ENCODE results near the gene ITCH. TPM values are rescaled to one million over a fixed set of nuclear protein-coding genes. Genes with fewer than 3 reads are reported as not detected.
"Not testable (repeated sequence)": the region's sequence is repeated elsewhere in the genome, so short reads cannot be mapped to it uniquely, and the experiment has no call there.

ITCH gene
- total RNA-seq, 1 donor from 2014 or later = 54.8 TPM

GRCh38 chr20:34461779-34462087, 98.7 kb downstream of the ITCH start:
- DNase-seq = no peak

- DNase-seq = no peak
Measured at GRCh38 chr20:34468951-34469350, 105.9 kb downstream of the ITCH start.

- peak; percentile 76 for DNase-seq
Measured at GRCh38 chr20:34472246-34472925, 109.3 kb downstream of the ITCH start.

GRCh38 chr20:34473262-34473883, 110.3 kb downstream of the ITCH start:
- peak; percentile 5 for DNase-seq

GRCh38 chr20:34475979-34476736, 113.1 kb downstream of the ITCH start:
- DNase-seq = peak; percentile 2

GRCh38 chr20:34479627-34480026, 116.6 kb downstream of the ITCH start:
- DNase-seq = no peak

- not testable (repeated sequence) for DNase-seq
Measured at GRCh38 chr20:34482154-34482553, 119.1 kb downstream of the ITCH start.

- not testable (repeated sequence) for DNase-seq
Measured at GRCh38 chr20:34483585-34484220, 120.6 kb downstream of the ITCH start.

- DNase-seq = no peak
Measured at GRCh38 chr20:34485068-34485634, 122.1 kb downstream of the ITCH start.

- DNase-seq = no peak
Measured at GRCh38 chr20:34491226-34491931, 128.3 kb downstream of the ITCH start.

GRCh38 chr20:34491932-34492509, 128.9 kb downstream of the ITCH start:
- DNase-seq = no peak

- no peak for DNase-seq
Measured at GRCh38 chr20:34493646-34494045, 130.6 kb downstream of the ITCH start.

GRCh38 chr20:34495307-34495706, 132.2 kb downstream of the ITCH start:
- no peak for DNase-seq

- DNase-seq = no peak
Measured at GRCh38 chr20:34495916-34496315, 132.8 kb downstream of the ITCH start.

- not testable (repeated sequence) for DNase-seq
Measured at GRCh38 chr20:34497596-34497995, 134.5 kb downstream of the ITCH start.

- no peak for DNase-seq
Measured at GRCh38 chr20:34500823-34501222, 137.8 kb downstream of the ITCH start.

- DNase-seq = no peak
Measured at GRCh38 chr20:34506480-34506879, 143.4 kb downstream of the ITCH start.

- no peak for DNase-seq
Measured at GRCh38 chr20:34507702-34508413, 144.8 kb downstream of the ITCH start.

GRCh38 chr20:34510575-34510974, 147.5 kb downstream of the ITCH start:
- DNase-seq = no peak

GRCh38 chr20:34511891-34512265, 148.8 kb downstream of the ITCH start:
- DNase-seq = no peak
